HL-60 (cell line): Measurements from ENCODE around the gene INSIG2.

Source experiments
- DNase-seq, 2 experiments: peaks; one replicate each; pipeline ENCODE4 v3.0.0-alpha.2; 2010 to 2020; ENCODE audit warnings: low read depth in 1 of 2, low spot score in 1 of 2
- H3K27ac ChIP-seq: fragments of 250-450 bp; sonication (Bioruptor Pico); replicated peaks from 2 replicates; pipeline ENCODE4 v1.5.1; 2020; ENCODE audit warnings: mild to moderate bottlenecking, moderate library complexity
- H3K27me3 ChIP-seq: fragments of 250-450 bp; sonication (Bioruptor Pico); 2 replicates; pipeline ENCODE4 v1.5.1; 2021; ENCODE audit warnings: mild to moderate bottlenecking, moderate library complexity; ENCODE audit not compliant: insufficient read depth, poor library complexity, severe bottlenecking
- H3K4me3 ChIP-seq: replicated peaks from 2 replicates; pipeline ENCODE4 v1.5.1; 2011; ENCODE audit warnings: mild to moderate bottlenecking, control low read depth, low read length; ENCODE audit not compliant: insufficient read depth
- CTCF ChIP-seq: IDR thresholded peaks from one replicate; pipeline ENCODE4 v1.5.1; 2011; ENCODE audit warnings: low read length, control low read depth, inconsistent platforms; ENCODE audit not compliant: insufficient read depth
- GABPA ChIP-seq: IDR thresholded peaks from 2 replicates; pipeline ENCODE4 v1.6.1; 2012; ENCODE audit warnings: low read depth
- POLR2AphosphoS5 ChIP-seq: IDR thresholded peaks from 2 replicates; pipeline ENCODE4 v1.6.1; 2012; ENCODE audit warnings: low read depth
- REST ChIP-seq: IDR thresholded peaks from 2 replicates; pipeline ENCODE4 v1.6.1; 2012; ENCODE audit warnings: low read depth; ENCODE audit not compliant: insufficient replicate concordance
- SPI1 ChIP-seq: IDR thresholded peaks from 2 replicates; pipeline ENCODE4 v1.6.1; 2012; ENCODE audit warnings: low read depth, mild to moderate bottlenecking, borderline replicate concordance

The INSIG2 gene

GRCh38 chr2:118102433-118103082, 14.3 kb downstream of the INSIG2 start:
- Histone ChIP-seq H3K27me3 (no peaks in the 10 kb centered on the region), H3K4me3 (no peak overlapping the region), H3K27ac (no peak overlapping the region)
- DNase-seq: no peak
- TF ChIP-seq GABPA (no peak), REST (no peak), POLR2AphosphoS5 (no peak), SPI1 (no peak), CTCF (no peak)

- H3K4me3 ChIP-seq: no peak overlapping the region
- peak in 1 of 2 experiments; percentile 28 for DNase-seq
- TF ChIP-seq POLR2AphosphoS5: no peak
- TF ChIP-seq REST: no peak
- no peak for TF ChIP-seq GABPA
- no peak for TF ChIP-seq SPI1
- TF ChIP-seq CTCF: no peak
- H3K27ac ChIP-seq: no peak overlapping the region
- no peaks in the 10 kb centered on the region for H3K27me3 ChIP-seq
Observed at GRCh38 chr2:118103951-118104940, 16.0 kb downstream of the INSIG2 start.

GRCh38 chr2:118105497-118105896, 17.2 kb downstream of the INSIG2 start:
- no peak for TF ChIP-seq GABPA
- no peak for TF ChIP-seq CTCF
- Histone ChIP-seq H3K27me3 (no peaks in the 10 kb centered on the region), H3K4me3 (no peak overlapping the region), H3K27ac (no peak overlapping the region)
- DNase-seq: no peak

GRCh38 chr2:118106926-118107325, 18.7 kb downstream of the INSIG2 start:
- Histone ChIP-seq H3K27me3 (no peaks in the 10 kb centered on the region), H3K27ac (no peak overlapping the region), H3K4me3 (no peak overlapping the region)
- TF ChIP-seq CTCF (no peak), REST (no peak), GABPA (no peak), POLR2AphosphoS5 (no peak)
- no peak for DNase-seq
